Measurements from ENCODE around the gene CLDN1. TPM values are rescaled to one million over a fixed set of nuclear protein-coding genes. Genes with fewer than 3 reads are reported as not detected.

The CLDN1 gene
- total RNA-seq, 1 donor from 2014 or later = not detected

DNA sequence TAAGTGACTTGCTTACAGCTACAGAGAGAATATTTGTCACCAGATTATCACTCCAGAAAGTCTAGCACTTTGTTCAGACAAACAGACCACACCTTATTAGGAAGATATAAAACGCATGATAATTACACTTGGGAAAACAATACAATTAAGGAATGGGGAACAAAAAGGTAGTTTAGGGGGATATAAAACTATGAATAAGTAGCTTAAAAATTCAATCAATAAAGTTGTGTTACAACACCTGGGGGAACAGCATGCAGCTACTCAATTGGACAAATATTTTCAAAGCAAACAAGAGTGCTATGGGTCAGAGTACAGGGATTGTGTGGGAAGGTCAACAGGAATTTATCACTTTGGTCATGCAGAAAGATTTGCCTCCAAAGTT lies 15.1 kb downstream of the CLDN1 start:
- no peaks in the 10 kb centered on the region for H3K36me3 Mint-ChIP-seq (ENCODE audit: unreplicated experiment)
- no peak for DNase-seq
- H3K4me1 Mint-ChIP-seq (ENCODE audit: low read depth, unreplicated experiment) = no peaks in the 10 kb centered on the region
- H3K27me3 Mint-ChIP-seq (ENCODE audit: unreplicated experiment) = no peaks in the 10 kb centered on the region
- H3K27ac Mint-ChIP-seq (ENCODE audit: unreplicated experiment) = no peak overlapping the region
- TF ChIP-seq, protein P1, sequence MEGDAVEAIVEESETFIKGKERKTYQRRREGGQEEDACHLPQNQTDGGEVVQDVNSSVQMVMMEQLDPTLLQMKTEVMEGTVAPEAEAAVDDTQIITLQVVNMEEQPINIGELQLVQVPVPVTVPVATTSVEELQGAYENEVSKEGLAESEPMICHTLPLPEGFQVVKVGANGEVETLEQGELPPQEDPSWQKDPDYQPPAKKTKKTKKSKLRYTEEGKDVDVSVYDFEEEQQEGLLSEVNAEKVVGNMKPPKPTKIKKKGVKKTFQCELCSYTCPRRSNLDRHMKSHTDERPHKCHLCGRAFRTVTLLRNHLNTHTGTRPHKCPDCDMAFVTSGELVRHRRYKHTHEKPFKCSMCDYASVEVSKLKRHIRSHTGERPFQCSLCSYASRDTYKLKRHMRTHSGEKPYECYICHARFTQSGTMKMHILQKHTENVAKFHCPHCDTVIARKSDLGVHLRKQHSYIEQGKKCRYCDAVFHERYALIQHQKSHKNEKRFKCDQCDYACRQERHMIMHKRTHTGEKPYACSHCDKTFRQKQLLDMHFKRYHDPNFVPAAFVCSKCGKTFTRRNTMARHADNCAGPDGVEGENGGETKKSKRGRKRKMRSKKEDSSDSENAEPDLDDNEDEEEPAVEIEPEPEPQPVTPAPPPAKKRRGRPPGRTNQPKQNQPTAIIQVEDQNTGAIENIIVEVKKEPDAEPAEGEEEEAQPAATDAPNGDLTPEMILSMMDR (IDR thresholded peaks at IDR 0.05; ENCODE audit: partially characterized antibody, unreplicated experiment) = no peak
- H3K9me3 Mint-ChIP-seq (ENCODE audit: unreplicated experiment) = no peaks in the 10 kb centered on the region
- no peak overlapping the region for H3K4me3 Mint-ChIP-seq (ENCODE audit: unreplicated experiment)

DNA sequence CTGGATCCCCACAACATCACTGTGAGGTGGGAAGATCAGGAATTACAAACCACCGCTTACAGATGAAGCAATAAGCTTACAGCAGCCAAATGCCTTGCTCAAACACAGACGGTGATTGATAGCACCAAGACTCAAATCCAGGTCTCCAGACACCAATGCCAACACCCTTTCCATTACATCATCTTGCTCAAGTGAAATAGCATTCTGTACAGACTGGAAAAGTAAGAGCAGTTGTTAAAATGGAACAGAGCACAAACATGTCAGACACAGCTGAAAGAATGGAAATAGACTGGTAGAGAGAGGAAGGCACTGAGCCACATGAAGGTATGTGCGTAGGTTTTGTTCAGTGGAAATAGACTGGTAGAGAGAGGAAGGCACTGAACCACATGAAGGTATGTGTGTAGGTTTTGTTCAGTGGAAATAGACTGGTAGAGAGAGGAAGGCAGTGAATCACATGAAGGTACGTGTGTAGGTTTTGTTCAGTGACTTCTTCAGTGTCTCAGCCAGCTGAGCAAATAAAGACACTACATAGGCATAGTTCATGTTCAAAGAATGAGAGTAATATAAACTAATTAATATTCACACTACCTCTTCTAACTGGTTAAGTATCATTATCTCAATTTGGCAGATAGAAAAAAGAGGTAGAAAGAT lies 15.6 kb downstream of the CLDN1 start:
- no peaks in the 10 kb centered on the region for H3K27me3 Mint-ChIP-seq (ENCODE audit: unreplicated experiment)
- no peaks in the 10 kb centered on the region for H3K4me1 Mint-ChIP-seq (ENCODE audit: low read depth, unreplicated experiment)
- TF ChIP-seq, protein P1 (IDR thresholded peaks at IDR 0.05; ENCODE audit: partially characterized antibody, unreplicated experiment) = no peak
- H3K4me3 Mint-ChIP-seq (ENCODE audit: unreplicated experiment) = no peak overlapping the region
- no peaks in the 10 kb centered on the region for H3K9me3 Mint-ChIP-seq (ENCODE audit: unreplicated experiment)
- no peak for DNase-seq
- H3K36me3 Mint-ChIP-seq (ENCODE audit: unreplicated experiment) = no peaks in the 10 kb centered on the region
- no peak overlapping the region for H3K27ac Mint-ChIP-seq (ENCODE audit: unreplicated experiment)

DNA sequence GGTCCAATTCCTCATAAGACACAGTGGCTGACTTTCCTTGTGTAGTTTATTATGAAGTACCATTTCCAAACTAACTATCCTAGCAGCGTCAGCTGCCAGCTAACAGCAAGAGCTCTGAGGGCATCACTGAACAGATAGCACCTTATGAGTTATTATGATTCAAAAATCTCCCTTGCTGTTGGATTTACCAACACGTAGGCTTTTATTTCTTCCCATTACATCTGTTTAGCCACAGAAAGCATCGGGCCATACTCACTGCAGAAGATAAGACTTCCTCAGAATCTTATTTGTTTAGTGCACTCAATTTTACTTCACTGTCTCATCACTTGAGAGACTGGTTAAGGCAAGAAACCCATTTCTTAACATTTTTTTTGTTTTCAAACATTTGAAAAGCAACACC lies 16.2 kb downstream of the CLDN1 start:
- Mint-ChIP-seq H3K9me3 (ENCODE audit: unreplicated experiment) (no peaks in the 10 kb centered on the region), H3K27ac (ENCODE audit: unreplicated experiment) (no peak overlapping the region), H3K4me1 (ENCODE audit: low read depth, unreplicated experiment) (no peaks in the 10 kb centered on the region), H3K27me3 (ENCODE audit: unreplicated experiment) (no peaks in the 10 kb centered on the region), H3K4me3 (ENCODE audit: unreplicated experiment) (no peak overlapping the region), H3K36me3 (ENCODE audit: unreplicated experiment) (no peaks in the 10 kb centered on the region)
- TF ChIP-seq, protein P1 (IDR thresholded peaks at IDR 0.05; ENCODE audit: partially characterized antibody, unreplicated experiment) = no peak
- DNase-seq = no peak

DNA sequence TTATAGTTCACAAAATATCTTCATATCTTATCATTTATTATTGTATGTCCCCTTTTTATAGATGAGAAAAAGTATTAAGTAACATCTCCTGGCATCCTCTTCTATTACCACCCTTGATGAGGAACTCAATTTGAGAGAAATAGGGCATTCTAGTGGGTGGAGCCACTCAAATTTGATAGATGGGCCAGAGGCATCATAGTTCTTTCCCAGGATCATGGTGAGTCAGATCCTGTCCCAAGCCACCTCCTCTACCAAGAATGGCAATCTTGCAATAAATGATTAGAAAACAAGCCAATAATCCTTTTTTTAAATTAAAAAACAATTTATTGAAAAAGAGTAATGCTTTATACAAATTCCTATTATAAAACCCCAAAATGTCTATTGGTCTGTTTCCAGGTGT lies 16.8 kb downstream of the CLDN1 start:
- Mint-ChIP-seq H3K4me3 (ENCODE audit: unreplicated experiment) (no peak overlapping the region), H3K36me3 (ENCODE audit: unreplicated experiment) (no peaks in the 10 kb centered on the region), H3K27me3 (ENCODE audit: unreplicated experiment) (no peaks in the 10 kb centered on the region), H3K27ac (ENCODE audit: unreplicated experiment) (no peak overlapping the region), H3K9me3 (ENCODE audit: unreplicated experiment) (no peaks in the 10 kb centered on the region), H3K4me1 (ENCODE audit: low read depth, unreplicated experiment) (no peaks in the 10 kb centered on the region)
- no peak for DNase-seq
- TF ChIP-seq, protein P1 (IDR thresholded peaks at IDR 0.05; ENCODE audit: partially characterized antibody, unreplicated experiment) = no peak

DNA sequence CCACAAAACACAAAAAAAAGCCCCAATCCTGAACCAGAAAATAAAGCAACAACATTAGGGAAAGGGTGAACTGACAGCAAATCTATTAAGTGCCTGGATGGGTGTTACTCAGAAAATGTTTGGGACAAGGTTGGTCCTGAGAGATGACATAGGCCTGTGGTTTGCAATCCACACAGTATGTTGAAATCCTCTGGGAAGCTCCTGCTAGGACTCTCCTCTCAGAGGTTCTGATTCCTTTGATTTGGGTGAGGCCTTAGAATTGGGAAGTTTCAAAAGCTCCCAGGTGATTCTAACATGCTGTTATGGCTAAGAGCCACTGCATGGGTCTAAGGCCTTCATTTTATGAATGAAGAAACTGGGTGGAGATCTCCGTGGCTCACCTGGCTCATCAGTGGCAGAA lies 18.4 kb downstream of the CLDN1 start:
- no peak for DNase-seq
- Mint-ChIP-seq H3K9me3 (ENCODE audit: unreplicated experiment) (no peaks in the 10 kb centered on the region), H3K4me1 (ENCODE audit: low read depth, unreplicated experiment) (no peaks in the 10 kb centered on the region), H3K36me3 (ENCODE audit: unreplicated experiment) (no peaks in the 10 kb centered on the region), H3K27ac (ENCODE audit: unreplicated experiment) (no peak overlapping the region), H3K27me3 (ENCODE audit: unreplicated experiment) (no peaks in the 10 kb centered on the region), H3K4me3 (ENCODE audit: unreplicated experiment) (no peak overlapping the region)
- TF ChIP-seq, protein P1 (IDR thresholded peaks at IDR 0.05; ENCODE audit: partially characterized antibody, unreplicated experiment) = no peak
